Ascending aorta (tissue), 2 donors: Measurements from ENCODE around the gene ABCG2. TPM values are rescaled to one million over a fixed set of nuclear protein-coding genes. Genes with fewer than 3 reads are reported as not detected.

Experiments used
- DNase-seq, 2 donors: peaks; one replicate each; pipeline ENCODE4 v3.0.0-alpha.2; 2019; ENCODE audit warnings: low spot score in 2 of 2
- H3K27ac ChIP-seq, 2 donors: fragments of 200-600 bp; sonication (generic); one replicate each; pipeline ENCODE4 v1.5.1; 2016 to 2017; ENCODE audit warnings: mild to moderate bottlenecking in 1 of 2
- H3K27me3 ChIP-seq: fragments of 200-600 bp; sonication (generic); one replicate; pipeline ENCODE4 v1.5.1; 2017
- H3K36me3 ChIP-seq, 2 donors: fragments of 200-600 bp; sonication (generic); one replicate each; pipeline ENCODE4 v1.5.1; 2016
- H3K4me1 ChIP-seq, 2 donors: fragments of 200-600 bp; sonication (generic); one replicate each; pipeline ENCODE4 v1.5.1; 2016 to 2017; ENCODE audit warnings: mild to moderate bottlenecking in 1 of 2
- H3K4me3 ChIP-seq, 2 donors: fragments of 200-600 bp; sonication (generic); one replicate each; pipeline ENCODE4 v1.5.1; 2016 to 2017; ENCODE audit warnings: mild to moderate bottlenecking in 1 of 2
- H3K9me3 ChIP-seq, 2 donors: fragments of 200-600 bp; sonication (generic); one replicate each; pipeline ENCODE4 v1.5.1; 2016
- CTCF ChIP-seq, 3 experiments: fragments of 200-600 bp in 2 of 3; fragments of 450-650 bp in 1 of 3; sonication (generic) in 2 of 3; IDR thresholded peaks; one replicate each; pipeline ENCODE4 v1.5.1; 2016 to 2019; ENCODE audit warnings: antibody characterized with exemption in 3 of 3, mild to moderate bottlenecking in 1 of 3, moderate library complexity in 1 of 3
- intact Hi-C: fragments of 100-400 bp; cut with DNase I; formaldehyde crosslinking; loops from one replicate; pipeline ENCODE4 v1.15.1; 2023
- total RNA-seq: library from RNA; depleted of rRNA; stranded (reverse); fragments of >200 nt; gene quantifications from one replicate; pipeline ENCODE4 v1.1.0, GENCODE V29; 2016

Gene ABCG2
- total RNA-seq, 1 donor from 2014 or later: 6.1 TPM

GRCh38 chr4:88148560-88148959 is 9.9 kb downstream of the ABCG2 start:
- Histone ChIP-seq H3K27me3 (no peaks in the 10 kb centered on the region), H3K9me3 (no peaks in the 10 kb centered on the region), H3K4me1 (no peaks in the 10 kb centered on the region), H3K4me3 (no peak overlapping the region), H3K27ac (no peak overlapping the region), H3K36me3 (no peaks in the 10 kb centered on the region)
- intact Hi-C loops: no loop called here
- TF ChIP-seq CTCF (IDR thresholded peaks at IDR 0.05): no peak
- no peak for DNase-seq

DNA sequence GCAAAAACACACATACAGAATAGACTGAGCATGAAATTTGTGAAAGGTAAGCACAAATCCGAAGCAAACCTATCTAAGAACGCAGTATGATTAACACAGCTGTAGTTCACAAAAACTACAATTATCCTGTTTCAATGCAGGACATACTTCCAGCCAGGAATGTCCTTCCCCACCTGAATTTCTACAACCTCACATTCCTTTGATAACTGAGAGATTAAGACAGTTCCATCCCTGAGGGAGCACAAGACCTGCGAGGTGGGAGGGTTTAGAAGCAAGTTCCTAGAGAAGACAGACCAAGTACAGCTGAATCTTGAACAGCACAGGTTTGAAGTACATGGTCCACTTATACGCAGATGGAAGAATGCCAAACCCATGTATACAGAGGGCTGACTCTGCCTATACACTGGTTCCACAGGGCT is 10.6 kb downstream of the ABCG2 start:
- H3K36me3 ChIP-seq: no peaks in the 10 kb centered on the region
- H3K27me3 ChIP-seq: no peaks in the 10 kb centered on the region
- no peak for DNase-seq
- intact Hi-C loops: no loop called here
- TF ChIP-seq CTCF (IDR thresholded peaks at IDR 0.05): no peak
- H3K4me3 ChIP-seq: no peak overlapping the region
- H3K9me3 ChIP-seq: no peaks in the 10 kb centered on the region
- no peaks in the 10 kb centered on the region for H3K4me1 ChIP-seq
- no peak overlapping the region for H3K27ac ChIP-seq

DNA sequence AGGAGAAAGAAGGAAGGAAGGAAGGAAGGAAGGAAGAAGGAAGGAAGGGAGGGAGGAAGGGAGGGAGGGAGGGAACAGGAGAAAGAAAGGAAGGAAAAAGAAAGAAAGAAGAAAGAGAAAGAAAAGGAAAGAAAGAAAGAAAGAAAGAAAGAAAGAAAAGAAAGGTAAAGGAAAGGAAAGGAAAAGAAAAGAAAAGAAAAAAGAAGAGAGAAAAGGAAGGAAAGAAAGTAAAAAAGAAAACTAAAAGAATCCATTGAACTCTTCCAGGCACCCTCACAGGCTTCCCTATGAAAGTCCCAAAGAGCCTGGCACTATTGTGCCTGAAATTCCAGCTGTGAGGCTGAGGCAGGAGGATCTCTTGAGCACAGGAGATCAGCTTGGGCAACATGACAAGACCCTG is 11.5 kb downstream of the ABCG2 start:
- Histone ChIP-seq H3K27ac (no peak overlapping the region), H3K4me1 (no peaks in the 10 kb centered on the region), H3K4me3 (no peak overlapping the region), H3K27me3 (no peaks in the 10 kb centered on the region), H3K9me3 (no peaks in the 10 kb centered on the region), H3K36me3 (no peaks in the 10 kb centered on the region)
- intact Hi-C loops: no loop called here
- no peak for TF ChIP-seq CTCF (IDR thresholded peaks at IDR 0.05)
- no peak for DNase-seq

GRCh38 chr4:88144866-88145300 is 13.6 kb downstream of the ABCG2 start:
- H3K4me1 ChIP-seq: no peaks in the 10 kb centered on the region
- no peaks in the 10 kb centered on the region for H3K27me3 ChIP-seq
- H3K4me3 ChIP-seq: no peak overlapping the region
- no peak for TF ChIP-seq CTCF (IDR thresholded peaks at IDR 0.05)
- no peaks in the 10 kb centered on the region for H3K9me3 ChIP-seq
- DNase-seq: no peak
- intact Hi-C loops: no loop called here
- H3K36me3 ChIP-seq: no peaks in the 10 kb centered on the region
- no peak overlapping the region for H3K27ac ChIP-seq

GRCh38 chr4:88144048-88144447 is 14.4 kb downstream of the ABCG2 start:
- Histone ChIP-seq H3K4me1 (no peaks in the 10 kb centered on the region), H3K27ac (no peak overlapping the region), H3K36me3 (no peaks in the 10 kb centered on the region), H3K27me3 (no peaks in the 10 kb centered on the region), H3K4me3 (no peak overlapping the region), H3K9me3 (no peaks in the 10 kb centered on the region)
- intact Hi-C loops: no loop called here
- no peak for TF ChIP-seq CTCF (IDR thresholded peaks at IDR 0.05)
- DNase-seq: no peak

- Histone ChIP-seq H3K36me3 (no peaks in the 10 kb centered on the region), H3K4me1 (no peaks in the 10 kb centered on the region), H3K9me3 (no peaks in the 10 kb centered on the region), H3K27me3 (no peaks in the 10 kb centered on the region), H3K4me3 (no peak overlapping the region), H3K27ac (no peak overlapping the region)
- intact Hi-C loops: no loop called here
- TF ChIP-seq CTCF (IDR thresholded peaks at IDR 0.05): no peak
- no peak for DNase-seq
Measured at GRCh38 chr4:88143504-88143903, 14.9 kb downstream of the ABCG2 start.
